Activated CD4-positive, alpha-beta T cell treated with anti-CD3 and anti-CD28 coated beads for 36 hours (primary cell): ENCODE measurements around the gene GAS2. TPM values are rescaled to one million over a fixed set of nuclear protein-coding genes. Genes with fewer than 3 reads are reported as not detected.

Experiments used
- ATAC-seq: fragments of 200-7000 bp; cut with Tn5 transposase; one replicate; pipeline ENCODE4 v1.10.0; 2021; ENCODE audit warnings: mild to moderate bottlenecking, moderate library complexity
- CTCF ChIA-PET: fragments of 350-600 bp; sonication (Branson Sonifier 250); formaldehyde crosslinking; loops from one replicate; lab custom pipeline; 2021; ENCODE audit warnings: antibody characterized with exemption; lab: Charles Lee
- POLR2A ChIA-PET: fragments of 350-600 bp; sonication (Branson Sonifier 250); formaldehyde crosslinking; loops from one replicate; lab custom pipeline; 2021; ENCODE audit warnings: antibody characterized with exemption, inconsistent platforms; lab: Charles Lee
- DNase-seq: peaks from one replicate; pipeline ENCODE4 v3.0.0-alpha.2; 2020
- H3K27ac Mint-ChIP-seq: one replicate; pipeline ENCODE4 v1.8.0; 2021; ENCODE audit warnings: mixed read lengths
- H3K27me3 Mint-ChIP-seq: one replicate; pipeline ENCODE4 v1.8.0; 2021; ENCODE audit warnings: mixed read lengths
- H3K36me3 Mint-ChIP-seq: one replicate; pipeline ENCODE4 v1.8.0; 2021; ENCODE audit warnings: low read depth, mixed read lengths
- H3K4me1 Mint-ChIP-seq: one replicate; pipeline ENCODE4 v1.8.0; 2021; ENCODE audit warnings: mixed read lengths
- H3K4me3 Mint-ChIP-seq: one replicate; pipeline ENCODE4 v1.8.0; 2021; ENCODE audit warnings: mild to moderate bottlenecking, moderate library complexity, mixed read lengths
- H3K9me3 Mint-ChIP-seq: one replicate; pipeline ENCODE4 v1.8.0; 2021; ENCODE audit warnings: low read depth, mixed read lengths
- intact Hi-C, 2 experiments: fragments of 100-400 bp; cut with DNase I in 1 of 2; cut with micrococcal nuclease in 1 of 2; formaldehyde crosslinking; loops; one replicate each; pipeline versions ENCODE4 v1.14.2 to v1.15.1; 2022 to 2024; cut with DNase I, micrococcal nuclease
- total RNA-seq, 2 experiments: library from RNA; stranded (reverse); gene quantifications; one replicate each; pipeline ENCODE4 v1.2.3, GENCODE V29; 2021

The GAS2 gene
- total RNA-seq, result 1 to 10 TPM; 1.3 to 1.4 TPM

DNA sequence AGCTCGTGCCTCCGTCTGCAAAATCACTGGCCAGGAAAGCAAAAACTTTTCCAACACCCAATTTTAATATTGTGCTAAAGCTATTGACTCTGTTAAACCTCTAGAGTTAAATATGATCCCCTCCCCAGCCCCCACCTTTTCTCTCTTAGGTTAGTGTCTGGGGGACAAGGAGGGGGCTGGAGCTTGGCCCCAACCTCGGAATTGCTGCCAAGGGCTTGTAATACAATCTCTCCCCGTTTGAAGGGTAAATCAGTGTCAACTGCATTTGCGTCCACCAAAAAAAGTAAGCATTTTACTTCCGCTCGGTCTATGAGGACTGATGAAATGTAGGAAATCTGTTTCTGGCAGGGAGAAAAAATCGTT lies at the start of gene GAS2:
TSS of gene GAS2 (plus strand) at position 287 of the 363 bp plus-strand sequence. CDS start 8,259 bp downstream, outside the sequence.
- intact Hi-C loops, result loop anchor here in 1 of 2 experiments (10.0 kb wide), 1 partner anchor 332 kb away; the partner anchor contains the start of gene SLC17A6
- H3K27ac Mint-ChIP-seq, result peak within 1 kb of the TSS; percentile 29
- no peaks in the 10 kb centered on the region for H3K36me3 Mint-ChIP-seq
- peak; percentile 19 for ATAC-seq
- H3K4me1 Mint-ChIP-seq, result peaks cover 21% of the 10 kb centered on the region
- H3K4me3 Mint-ChIP-seq, result peak within 1 kb of the TSS; percentile 66
- POLR2A ChIA-PET, result no interaction called here
- H3K27me3 Mint-ChIP-seq, result peaks cover 37% of the 10 kb centered on the region
- DNase-seq, result no peak
- no peaks in the 10 kb centered on the region for H3K9me3 Mint-ChIP-seq
- CTCF ChIA-PET, result interaction anchor here (0.7 to 1.6 kb wide), 4 partner anchors 11 to 121 kb away, joined by 3 to 4 read pairs (median 4); no protein-coding TSS in a partner anchor

DNA sequence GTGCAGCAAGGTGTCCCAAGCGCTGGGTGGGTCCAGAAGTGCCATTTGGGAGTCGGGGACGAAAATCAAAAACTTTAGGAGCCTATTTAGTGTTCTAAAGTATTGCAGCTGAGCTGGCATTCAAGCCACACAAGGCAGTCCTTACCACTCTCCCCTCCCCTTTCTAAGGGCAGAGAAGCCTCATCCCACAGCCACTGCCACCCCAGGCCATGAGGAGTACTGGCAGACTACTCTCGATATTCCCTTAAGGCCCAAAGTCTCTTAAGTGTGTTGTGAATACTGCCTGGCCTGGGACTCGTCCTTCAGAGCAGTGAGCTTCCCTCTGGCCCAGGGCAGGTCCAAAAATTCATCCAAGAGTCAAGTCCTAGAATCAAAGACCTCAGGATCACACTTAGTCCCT lies 48.5 kb upstream of the GAS2 start:
- ChIA-PET POLR2A (no interaction called here), CTCF (interaction anchor here (0.6 kb wide), 1 partner anchor 10 kb away, joined by 3 read pairs; no protein-coding TSS in a partner anchor)
- Mint-ChIP-seq H3K27ac (no peak overlapping the region), H3K4me3 (no peak overlapping the region), H3K9me3 (peaks cover 3% of the 10 kb centered on the region), H3K4me1 (peaks cover 11% of the 10 kb centered on the region), H3K36me3 (peaks cover 24% of the 10 kb centered on the region), H3K27me3 (no peaks in the 10 kb centered on the region)
- intact Hi-C loops, result no loop called here
- DNase-seq, result no peak
- ATAC-seq, result no peak

DNA sequence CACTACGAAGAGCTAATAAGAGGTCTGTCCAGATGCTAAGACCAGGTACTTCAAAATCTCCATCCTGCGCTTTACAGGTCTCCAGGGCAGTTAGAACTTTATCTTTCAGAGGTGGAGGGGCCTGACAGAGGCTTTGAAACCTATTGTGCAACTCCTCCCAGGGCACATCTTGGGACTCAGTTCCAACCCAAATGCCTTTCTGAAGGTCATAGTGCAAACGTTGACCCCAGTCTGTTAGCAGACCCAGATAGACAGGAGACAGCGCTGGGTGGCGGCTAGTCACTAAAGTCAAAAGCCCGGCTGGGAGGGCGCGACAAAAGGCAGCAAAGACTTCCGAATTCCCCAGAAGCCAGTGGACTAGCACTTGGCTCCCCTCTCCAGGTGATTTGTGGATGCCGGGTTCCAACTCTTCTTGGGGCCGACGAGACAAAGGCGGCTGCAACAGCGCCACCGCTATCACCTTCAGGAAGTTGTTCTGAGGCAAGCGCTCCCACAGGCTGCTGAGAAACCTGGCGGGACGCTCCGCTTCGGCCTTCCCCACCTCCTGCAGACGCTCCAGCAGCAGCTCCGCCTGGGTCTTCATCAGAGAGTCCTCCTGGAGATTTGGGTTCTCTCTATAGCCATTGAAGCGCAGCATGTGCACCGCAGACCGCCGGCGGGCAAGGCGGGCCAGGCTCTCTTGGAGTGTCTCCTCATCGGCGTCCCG lies 41.5 kb upstream of the GAS2 start:
- intact Hi-C loops, result loop anchor here (1.0 to 2.0 kb wide), 3 partner anchors 78 to 204 kb away; partner anchors contain the start of gene SVIP (in 2 of the 2)
- Mint-ChIP-seq H3K27ac (peak overlapping the region; percentile 98), H3K27me3 (no peaks in the 10 kb centered on the region), H3K36me3 (peaks cover 31% of the 10 kb centered on the region), H3K9me3 (peaks cover under 1% of the 10 kb centered on the region), H3K4me3 (peak overlapping the region; percentile 97), H3K4me1 (peaks cover 33% of the 10 kb centered on the region)
- ATAC-seq, result peak; percentile 57
- ChIA-PET POLR2A (no interaction called here), CTCF (interaction anchor here (0.8 to 1.4 kb wide), 4 partner anchors 32 to 205 kb away, joined by 3 to 6 read pairs (median 4); partner anchors contain the start of gene SVIP)
- DNase-seq, result peak; percentile 79

DNA sequence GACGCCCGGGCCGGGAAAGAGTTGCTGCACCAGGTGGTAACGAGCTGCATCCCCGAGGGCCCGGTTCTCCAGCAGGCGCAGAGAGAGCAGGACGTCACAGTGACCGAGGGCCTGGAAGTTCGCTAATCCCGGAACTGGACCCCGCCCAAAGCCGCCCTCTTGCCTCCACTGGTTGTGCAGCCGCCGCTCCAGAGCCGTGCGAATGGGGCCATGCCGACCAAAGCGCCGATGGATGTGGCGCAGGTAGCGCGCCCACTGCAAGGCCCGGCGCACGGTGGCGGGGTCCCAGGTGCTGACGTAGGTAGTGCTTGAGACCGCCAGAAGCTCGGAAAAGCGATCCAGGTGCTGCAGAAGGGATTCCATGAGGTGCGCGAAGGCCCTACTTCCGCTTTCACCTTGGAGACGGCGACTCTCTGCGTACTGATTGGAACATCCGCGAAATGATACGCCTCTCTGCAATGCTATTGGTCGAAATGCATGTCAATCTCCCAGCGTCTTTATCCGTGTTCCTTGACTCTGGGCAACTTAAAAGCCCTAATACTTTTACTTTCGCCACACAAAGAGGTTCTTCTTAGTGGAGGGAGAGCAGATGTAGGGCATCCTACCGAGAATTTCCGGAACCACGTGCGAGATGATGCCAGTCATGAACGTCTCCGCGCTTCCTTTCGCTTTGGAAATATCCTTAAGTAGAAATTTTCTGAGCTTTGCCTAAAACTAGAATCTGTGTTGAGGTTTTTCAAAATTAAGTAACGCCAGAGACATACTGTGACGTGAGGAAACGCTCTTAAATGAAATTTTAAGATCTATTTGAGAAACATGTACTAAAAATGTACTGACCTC lies 40.7 kb upstream of the GAS2 start, which contains the start of gene FANCF:
TSS of gene FANCF (minus strand) at position 376 of the 840 bp plus-strand sequence. CDS start at position 363, 13 bp downstream.
- H3K4me1 Mint-ChIP-seq, result peaks cover 33% of the 10 kb centered on the region
- CTCF ChIA-PET, result interaction anchor here (0.8 to 1.4 kb wide), 4 partner anchors 31 to 204 kb away, joined by 3 to 6 read pairs (median 4); partner anchors contain the start of gene SVIP
- POLR2A ChIA-PET, result no interaction called here

DNA sequence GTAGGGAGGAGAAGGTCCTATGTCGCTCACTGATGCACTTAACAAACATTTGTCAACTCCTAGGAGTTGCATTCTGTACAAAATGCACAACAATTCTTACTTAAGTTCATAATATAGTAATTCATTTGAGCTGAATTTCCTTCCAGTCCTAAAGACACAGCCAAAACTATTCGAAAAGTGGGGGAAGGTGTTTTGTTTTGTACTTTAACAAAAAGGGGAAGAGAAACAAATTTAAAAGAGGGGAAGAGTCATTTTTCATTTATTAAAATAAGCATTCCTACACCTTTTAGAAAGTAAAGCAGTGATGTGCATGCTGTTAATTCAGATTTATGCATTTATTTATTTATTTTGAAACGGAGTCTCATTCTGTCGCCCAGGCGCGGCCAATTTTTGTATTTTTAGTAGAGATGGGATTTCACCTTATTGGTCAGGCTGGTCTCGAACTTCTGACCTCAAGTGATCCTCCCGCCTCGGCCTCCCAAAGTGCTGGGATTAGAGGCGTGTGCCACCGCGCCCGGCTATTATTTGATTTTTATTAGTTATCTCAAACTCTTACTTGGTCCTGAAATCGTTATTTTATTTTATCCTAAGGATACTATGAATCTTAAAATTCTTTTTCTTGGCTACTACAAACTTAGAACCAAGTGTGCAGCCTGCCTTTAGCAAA lies 39.7 kb upstream of the GAS2 start:
- no peaks in the 10 kb centered on the region for H3K27me3 Mint-ChIP-seq
- CTCF ChIA-PET, result interaction anchor here (0.8 kb wide), 1 partner anchor 202 kb away, joined by 3 read pairs; no protein-coding TSS in a partner anchor
- POLR2A ChIA-PET, result no interaction called here
- peak overlapping the region; percentile 97 for H3K4me3 Mint-ChIP-seq
- H3K36me3 Mint-ChIP-seq, result peaks cover 18% of the 10 kb centered on the region
- no peaks in the 10 kb centered on the region for H3K9me3 Mint-ChIP-seq
- intact Hi-C loops, result no loop called here
- peak overlapping the region; percentile 70 for H3K27ac Mint-ChIP-seq
- ATAC-seq (no peak), DNase-seq (no peak)
- peaks cover 29% of the 10 kb centered on the region for H3K4me1 Mint-ChIP-seq

More for the DNA sequence above, 40.7 kb upstream of the GAS2 start, which contains the start of gene FANCF:
- Mint-ChIP-seq H3K27ac (peak within 1 kb of the TSS; percentile 98), H3K36me3 (peaks cover 27% of the 10 kb centered on the region), H3K27me3 (no peaks in the 10 kb centered on the region), H3K9me3 (no peaks in the 10 kb centered on the region), H3K4me3 (peak within 1 kb of the TSS; percentile 97)
- DNase-seq (peak; percentile 95), ATAC-seq (peak; percentile 97)
- intact Hi-C loops, result loop anchor here (1.0 to 2.0 kb wide), 3 partner anchors 78 to 204 kb away; partner anchors contain the start of gene SVIP (in 2 of the 2)

DNA sequence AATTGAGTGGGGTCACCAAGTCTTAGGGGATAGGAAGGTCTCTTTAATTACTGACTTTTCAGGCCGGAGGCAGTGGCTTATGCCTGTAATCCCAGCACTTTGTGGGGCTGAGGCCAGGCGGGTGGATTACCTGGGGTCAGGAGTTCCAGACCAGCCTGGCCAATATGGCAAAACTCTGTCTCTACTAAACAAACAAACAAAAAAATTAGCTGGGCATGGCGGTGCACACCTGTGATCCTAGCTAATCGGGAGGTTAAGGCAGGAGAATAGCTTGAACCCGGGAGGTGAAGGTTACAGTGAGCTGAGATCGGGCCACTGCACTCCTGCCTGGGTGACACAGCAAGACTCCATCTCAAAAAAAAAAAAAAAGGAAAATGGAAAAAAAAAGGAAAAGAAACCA lies 39.0 kb upstream of the GAS2 start:
- ATAC-seq (no peak), DNase-seq (no peak)
- Mint-ChIP-seq H3K36me3 (peaks cover 16% of the 10 kb centered on the region), H3K27me3 (no peaks in the 10 kb centered on the region), H3K9me3 (no peaks in the 10 kb centered on the region), H3K4me1 (peaks cover 25% of the 10 kb centered on the region), H3K4me3 (no peak overlapping the region), H3K27ac (no peak overlapping the region)
- POLR2A ChIA-PET, result no interaction called here
- CTCF ChIA-PET, result no interaction called here
- intact Hi-C loops, result no loop called here

DNA sequence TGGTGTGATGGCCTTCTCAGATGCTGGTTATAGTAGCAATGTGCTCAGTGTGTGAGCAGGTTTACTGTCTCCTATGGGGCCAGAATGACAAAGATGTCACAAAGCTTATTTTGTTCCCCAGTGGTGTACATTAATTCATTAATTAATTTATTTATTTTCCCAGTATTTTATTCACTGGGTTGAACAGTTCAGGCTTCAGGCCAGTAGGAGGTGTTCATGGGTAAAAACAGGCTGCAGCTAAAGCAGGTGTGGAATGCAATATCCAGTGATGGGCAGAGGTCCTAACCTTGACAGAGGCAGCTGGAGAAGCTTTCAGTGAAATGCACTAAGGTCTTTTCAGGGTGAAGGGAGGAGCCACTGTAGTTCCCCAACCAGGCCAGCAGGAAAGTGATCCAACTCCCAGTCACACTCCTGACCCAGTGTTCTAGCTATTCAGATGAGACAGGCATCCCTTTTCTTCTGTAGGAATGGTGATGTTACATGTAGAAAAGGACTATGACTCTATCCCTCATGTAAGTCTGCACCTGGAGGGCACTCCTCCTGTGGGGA lies 33.0 kb upstream of the GAS2 start:
- Mint-ChIP-seq H3K27ac (no peak overlapping the region), H3K27me3 (no peaks in the 10 kb centered on the region), H3K4me1 (no peaks in the 10 kb centered on the region), H3K36me3 (peaks cover 2% of the 10 kb centered on the region), H3K9me3 (no peaks in the 10 kb centered on the region), H3K4me3 (no peak overlapping the region)
- intact Hi-C loops, result no loop called here
- DNase-seq (no peak), ATAC-seq (no peak)
- ChIA-PET CTCF (interaction anchor here (1.4 kb wide), 1 partner anchor 53 kb away, joined by 3 read pairs; no protein-coding TSS in a partner anchor), POLR2A (no interaction called here)

DNA sequence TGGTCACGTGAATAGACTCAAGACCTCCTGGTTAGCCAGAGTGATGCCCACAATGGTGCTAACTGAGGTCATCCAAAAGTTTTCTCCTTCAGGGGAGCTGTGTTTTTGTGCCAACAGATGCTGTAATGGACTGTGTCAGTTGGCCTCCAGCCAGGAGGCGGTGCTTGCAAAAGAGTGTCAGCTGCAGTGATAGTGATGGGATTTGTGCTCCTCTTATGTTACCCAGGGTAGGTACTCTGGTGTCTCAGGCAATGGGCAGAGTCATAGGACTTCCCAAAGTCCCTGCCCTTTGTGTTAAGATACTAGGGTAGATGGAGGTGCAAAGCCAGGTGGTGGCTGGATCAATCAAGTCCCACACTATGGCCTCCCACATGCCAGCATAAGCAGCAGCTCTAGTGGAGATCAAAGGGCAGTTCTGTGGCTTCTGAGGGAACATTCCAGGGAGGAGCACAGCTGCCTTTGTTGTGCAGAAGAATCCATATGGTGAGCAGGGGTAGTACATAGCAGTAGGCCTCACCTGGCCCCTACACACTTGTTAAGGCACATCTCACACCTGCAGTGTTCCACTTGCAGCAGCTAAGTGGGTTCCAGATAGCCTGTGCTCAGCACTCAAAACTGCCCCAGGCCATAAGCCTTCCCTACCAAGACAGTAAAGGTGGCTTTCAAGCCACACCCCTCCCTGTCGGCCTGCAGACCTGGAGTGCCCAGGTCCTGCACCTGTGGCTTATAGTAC lies 31.3 kb upstream of the GAS2 start:
- no peak overlapping the region for H3K27ac Mint-ChIP-seq
- H3K4me3 Mint-ChIP-seq, result no peak overlapping the region
- POLR2A ChIA-PET, result no interaction called here
- peak; percentile 48 for ATAC-seq
- peak; percentile 17 for DNase-seq
- no peaks in the 10 kb centered on the region for H3K4me1 Mint-ChIP-seq
- H3K27me3 Mint-ChIP-seq, result no peaks in the 10 kb centered on the region
- CTCF ChIA-PET, result interaction anchor here (0.5 to 1.0 kb wide), 2 partner anchors 144 to 161 kb away, joined by 3 read pairs; no protein-coding TSS in a partner anchor
- intact Hi-C loops, result no loop called here
- peaks cover 2% of the 10 kb centered on the region for H3K36me3 Mint-ChIP-seq
- H3K9me3 Mint-ChIP-seq, result no peaks in the 10 kb centered on the region

DNA sequence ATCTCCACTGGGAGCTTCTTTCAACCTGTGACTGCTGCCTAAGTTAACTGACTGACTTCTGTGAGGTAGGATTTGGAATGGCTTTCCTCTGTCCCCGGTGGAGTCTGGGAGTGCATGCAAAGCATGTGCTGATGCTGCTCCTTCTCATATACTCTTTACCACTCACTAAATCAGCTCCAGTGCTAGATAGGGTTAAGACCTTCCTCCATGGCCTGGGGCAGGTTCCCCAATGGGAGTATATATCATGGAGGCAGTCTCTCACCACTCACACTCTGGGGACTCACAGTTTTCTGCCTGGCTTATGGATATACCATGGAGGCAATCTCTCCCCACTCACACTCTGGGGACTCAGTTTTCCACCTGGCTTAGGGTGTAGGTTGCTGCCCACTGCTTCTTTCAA lies 30.7 kb upstream of the GAS2 start:
- CTCF ChIA-PET, result interaction anchor here (1.0 kb wide), 1 partner anchor 144 kb away, joined by 3 read pairs; no protein-coding TSS in a partner anchor

DNA sequence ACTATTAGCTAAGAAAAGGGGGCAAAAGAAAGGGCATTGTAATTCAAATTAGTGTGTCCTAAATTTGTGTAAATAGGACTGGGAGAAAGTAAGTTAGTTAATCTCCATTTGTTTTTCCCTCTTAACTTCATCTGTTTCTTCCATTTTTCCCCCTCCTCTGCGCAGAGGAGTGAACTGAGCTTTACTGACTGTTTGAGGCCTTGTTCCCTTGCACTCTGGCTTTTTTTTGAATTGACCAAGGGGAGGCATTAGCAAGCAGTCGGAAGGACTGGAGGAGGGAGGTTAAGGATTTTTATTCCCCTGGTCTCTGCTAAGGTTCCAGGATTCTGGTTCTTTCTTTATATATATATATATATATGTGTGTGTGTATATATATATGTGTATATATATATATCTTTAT lies 25.5 kb upstream of the GAS2 start:
- no peaks in the 10 kb centered on the region for H3K27me3 Mint-ChIP-seq
- no peaks in the 10 kb centered on the region for H3K9me3 Mint-ChIP-seq
- no peak overlapping the region for H3K27ac Mint-ChIP-seq
- DNase-seq (no peak), ATAC-seq (no peak)
- intact Hi-C loops, result no loop called here
- H3K4me3 Mint-ChIP-seq, result no peak overlapping the region
- no peaks in the 10 kb centered on the region for H3K4me1 Mint-ChIP-seq
- no peaks in the 10 kb centered on the region for H3K36me3 Mint-ChIP-seq
- POLR2A ChIA-PET, result no interaction called here
- CTCF ChIA-PET, result interaction anchor here (0.8 kb wide), 1 partner anchor 9 kb away, joined by 3 read pairs; no protein-coding TSS in a partner anchor

More for the DNA sequence above, 30.7 kb upstream of the GAS2 start:
- intact Hi-C loops, result no loop called here
- POLR2A ChIA-PET, result no interaction called here
- Mint-ChIP-seq H3K4me3 (no peak overlapping the region), H3K4me1 (no peaks in the 10 kb centered on the region), H3K9me3 (no peaks in the 10 kb centered on the region), H3K36me3 (peaks cover 2% of the 10 kb centered on the region), H3K27ac (no peak overlapping the region), H3K27me3 (no peaks in the 10 kb centered on the region)
- ATAC-seq (peak; percentile 63), DNase-seq (no peak)
